Thyroid gland (tissue), 4 donors: ENCODE measurements around the gene BET1. TPM values are rescaled to one million over a fixed set of nuclear protein-coding genes. Genes with fewer than 3 reads are reported as not detected.
A peak's percentile ranks its signal among the peaks of the same experiment; 100 is the strongest.

Experiments used
- DNase-seq, 2 donors: peaks; one replicate each; pipeline ENCODE4 v3.0.0-alpha.2; 2019
- H3K27ac ChIP-seq, 3 donors: fragments of 200-600 bp; sonication (generic); 1 replicate in 2 of 3; 2 replicates in 1 of 3; pipeline ENCODE4 v1.5.1; 2016 to 2019; ENCODE audit warnings: mild to moderate bottlenecking in 1 of 3, moderate library complexity in 1 of 3
- H3K27me3 ChIP-seq: fragments of 200-600 bp; sonication (generic); one replicate; pipeline ENCODE4 v1.5.1; 2019
- H3K36me3 ChIP-seq, 2 donors: fragments of 200-600 bp; sonication (generic); one replicate each; pipeline ENCODE4 v1.5.1; 2016 to 2019
- H3K4me1 ChIP-seq, 2 donors: fragments of 200-600 bp; sonication (generic); one replicate each; pipeline ENCODE4 v1.5.1; 2017 to 2019
- H3K4me3 ChIP-seq, 3 donors: fragments of 200-600 bp; sonication (generic); replicated peaks in 1 of 3; 1 replicate in 2 of 3; 2 replicates in 1 of 3; pipeline ENCODE4 v1.5.1; 2016; ENCODE audit warnings: mild to moderate bottlenecking in 1 of 3
- H3K9me3 ChIP-seq: fragments of 200-600 bp; sonication (generic); one replicate; pipeline ENCODE4 v1.5.1; 2017
- POLR2A ChIP-seq, 2 donors: fragments of 450-650 bp; IDR thresholded peaks; one replicate each; pipeline ENCODE4 v1.6.1; 2017; ENCODE audit warnings: antibody characterized with exemption in 2 of 2, mild to moderate bottlenecking in 2 of 2, moderate library complexity in 1 of 2
- WGBS, 2 donors: methylation state at CpG; one replicate each; pipeline ENCODE4 v1.1.5; 2017; 5-methylcytosine and 5-hydroxymethylcytosine counted together
- intact Hi-C: fragments of 100-400 bp; cut with DNase I; formaldehyde crosslinking; loops from one replicate; pipeline ENCODE4 v1.15.1; 2023
- total RNA-seq, 4 donors: library from RNA; depleted of rRNA; stranded (reverse); fragments of >200 nt; gene quantifications; one replicate each; pipeline ENCODE4 v1.2.3, GENCODE V29; 2016
- TF ChIP-seq, protein P1 (sequence below), 6 experiments: fragments of 200-600 bp in 3 of 6; fragments of 450-650 bp in 3 of 6; sonication (generic) in 3 of 6; IDR thresholded peaks; one replicate each; pipeline ENCODE4 v1.5.1; 2016 to 2019; ENCODE audit warnings: antibody characterized with exemption in 6 of 6, mild to moderate bottlenecking in 2 of 6, inconsistent platforms in 1 of 6, moderate library complexity in 1 of 6

BET1 gene
- total RNA-seq, 4 donors from 2014 or later: 21.6 to 45.5 (median 32.1) TPM

DNA sequence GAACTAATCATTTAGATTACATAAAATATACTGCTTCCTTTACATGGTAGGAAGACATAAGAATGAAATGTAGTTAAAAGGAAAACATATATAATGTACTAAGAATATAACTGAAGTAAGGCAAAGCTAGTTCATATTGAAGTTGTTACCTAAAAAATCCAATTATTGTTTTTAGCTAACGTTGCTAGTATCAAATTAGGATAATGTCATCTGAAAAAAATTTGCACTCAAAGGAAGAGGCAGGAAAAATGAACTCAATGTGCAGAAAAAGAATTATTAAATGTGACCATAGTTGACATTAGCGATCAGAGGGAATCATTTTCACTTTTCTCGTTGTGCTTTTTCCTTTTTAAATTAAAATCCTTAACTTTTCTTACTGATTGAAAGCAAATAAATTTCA is 1.6 kb upstream of the BET1 start:
- no peak overlapping the region for H3K4me3 ChIP-seq
- intact Hi-C loops: no loop called here
- H3K4me1 ChIP-seq: peaks cover 3 to 12% of the 10 kb centered on the region in 2 donors
- H3K36me3 ChIP-seq: no peaks in the 10 kb centered on the region
- no peaks in the 10 kb centered on the region for H3K9me3 ChIP-seq
- no peaks in the 10 kb centered on the region for H3K27me3 ChIP-seq
- WGBS, 2 donors: 72 to 81% methylated on average over 3 of the region's 3 CpGs
- H3K27ac ChIP-seq: no peak overlapping the region
- DNase-seq: no peak
- TF ChIP-seq POLR2A (IDR thresholded peaks at IDR 0.05): no peak
- TF ChIP-seq, protein P1, sequence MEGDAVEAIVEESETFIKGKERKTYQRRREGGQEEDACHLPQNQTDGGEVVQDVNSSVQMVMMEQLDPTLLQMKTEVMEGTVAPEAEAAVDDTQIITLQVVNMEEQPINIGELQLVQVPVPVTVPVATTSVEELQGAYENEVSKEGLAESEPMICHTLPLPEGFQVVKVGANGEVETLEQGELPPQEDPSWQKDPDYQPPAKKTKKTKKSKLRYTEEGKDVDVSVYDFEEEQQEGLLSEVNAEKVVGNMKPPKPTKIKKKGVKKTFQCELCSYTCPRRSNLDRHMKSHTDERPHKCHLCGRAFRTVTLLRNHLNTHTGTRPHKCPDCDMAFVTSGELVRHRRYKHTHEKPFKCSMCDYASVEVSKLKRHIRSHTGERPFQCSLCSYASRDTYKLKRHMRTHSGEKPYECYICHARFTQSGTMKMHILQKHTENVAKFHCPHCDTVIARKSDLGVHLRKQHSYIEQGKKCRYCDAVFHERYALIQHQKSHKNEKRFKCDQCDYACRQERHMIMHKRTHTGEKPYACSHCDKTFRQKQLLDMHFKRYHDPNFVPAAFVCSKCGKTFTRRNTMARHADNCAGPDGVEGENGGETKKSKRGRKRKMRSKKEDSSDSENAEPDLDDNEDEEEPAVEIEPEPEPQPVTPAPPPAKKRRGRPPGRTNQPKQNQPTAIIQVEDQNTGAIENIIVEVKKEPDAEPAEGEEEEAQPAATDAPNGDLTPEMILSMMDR (IDR thresholded peaks at IDR 0.05): no peak

DNA sequence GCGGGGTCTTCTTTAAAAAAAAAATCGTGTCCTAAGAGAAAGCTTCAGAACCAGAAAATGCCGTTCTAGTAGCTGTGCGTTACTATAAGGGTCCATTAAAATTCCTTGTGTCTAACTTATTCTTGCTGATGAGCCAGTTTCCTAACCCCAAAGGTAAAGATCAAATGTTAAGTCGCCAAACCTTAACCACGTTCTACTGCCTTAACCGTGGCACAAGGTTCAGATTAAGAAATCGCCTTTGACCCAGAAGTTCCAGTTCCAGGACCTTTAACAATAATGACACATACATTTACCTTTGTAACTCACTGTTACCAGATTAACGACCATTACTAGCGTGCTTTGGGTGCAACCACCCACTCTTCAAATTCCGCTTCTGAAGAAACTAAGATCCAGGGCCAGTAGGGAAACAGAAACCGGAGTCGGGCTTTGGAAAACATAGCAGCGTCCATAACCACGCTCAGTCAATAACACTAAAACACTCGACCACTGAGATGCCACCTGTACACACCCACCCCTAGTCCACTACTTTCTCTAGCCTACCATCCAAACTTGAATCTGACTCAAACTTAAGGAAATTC is 620 bp downstream of the BET1 start:
- no peak for TF ChIP-seq POLR2A (IDR thresholded peaks at IDR 0.05)
- TF ChIP-seq, protein P1 (IDR thresholded peaks at IDR 0.05): no peak
- 2 to 4% methylated on average over 16 of the region's 16 CpGs for WGBS, 2 donors
- no peaks in the 10 kb centered on the region for H3K36me3 ChIP-seq
- no peaks in the 10 kb centered on the region for H3K27me3 ChIP-seq
- peak overlapping the region; percentile 36 to 60 (median 52) for H3K4me3 ChIP-seq
- H3K4me1 ChIP-seq: peaks cover 3 to 12% of the 10 kb centered on the region in 2 donors
- intact Hi-C loops: no loop called here
- peak overlapping the region in 2 of 3 donors; percentile 77 to 91 for H3K27ac ChIP-seq
- H3K9me3 ChIP-seq: no peaks in the 10 kb centered on the region
- DNase-seq: peak in 1 of 2 donors; percentile 12

DNA sequence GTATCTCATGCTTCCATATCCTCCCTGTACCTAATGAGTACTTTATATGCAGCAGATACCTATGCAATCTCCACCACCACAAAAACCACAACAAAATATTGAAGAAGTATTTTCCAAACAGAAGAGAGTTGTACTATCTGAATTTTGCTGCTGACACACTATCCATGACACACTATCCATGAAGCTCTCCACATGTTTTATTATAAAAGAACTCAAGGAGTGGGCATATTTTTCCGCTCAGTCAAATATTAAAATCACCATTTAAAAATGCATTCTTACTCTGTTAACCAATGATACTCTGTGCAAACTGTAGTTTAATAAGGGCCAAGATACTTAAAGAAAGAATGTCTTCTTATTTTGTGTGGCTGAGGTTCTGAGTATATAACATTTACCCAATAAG is 2.8 kb downstream of the BET1 start:
- DNase-seq: no peak
- intact Hi-C loops: no loop called here
- Histone ChIP-seq H3K9me3 (no peaks in the 10 kb centered on the region), H3K36me3 (peaks cover 0 to 10% of the 10 kb centered on the region in 2 donors), H3K27me3 (no peaks in the 10 kb centered on the region), H3K27ac (no peak overlapping the region), H3K4me3 (no peak overlapping the region), H3K4me1 (peaks cover 3 to 12% of the 10 kb centered on the region in 2 donors)
- WGBS, 2 donors: 95 to 100% methylated on average over 1 of the region's 1 CpG
- TF ChIP-seq, protein P1 (IDR thresholded peaks at IDR 0.05): no peak
- no peak for TF ChIP-seq POLR2A (IDR thresholded peaks at IDR 0.05)

DNA sequence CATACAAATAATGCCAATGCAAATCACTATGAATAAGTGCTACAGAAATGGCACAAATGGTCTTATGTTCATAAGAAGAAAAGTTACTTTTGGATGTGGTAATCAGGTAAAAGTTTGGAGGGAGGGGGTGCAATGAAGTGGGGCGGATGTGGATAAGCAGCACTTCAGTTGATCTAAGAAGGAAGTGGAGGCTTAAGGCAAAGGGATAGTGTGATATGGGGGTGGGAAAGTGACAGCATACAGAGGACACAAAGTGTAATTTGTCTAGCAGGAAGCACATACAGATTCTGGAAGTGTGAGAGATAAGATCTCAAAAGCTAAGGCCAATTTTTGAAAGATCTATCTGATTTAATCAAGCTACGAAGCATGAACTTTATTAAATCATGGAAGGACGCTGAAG is 6.3 kb downstream of the BET1 start:
- Histone ChIP-seq H3K27me3 (no peaks in the 10 kb centered on the region), H3K9me3 (no peaks in the 10 kb centered on the region), H3K4me1 (peaks cover 0 to 10% of the 10 kb centered on the region in 2 donors), H3K27ac (no peak overlapping the region), H3K4me3 (no peak overlapping the region), H3K36me3 (peaks cover 0 to 14% of the 10 kb centered on the region in 2 donors)
- WGBS, 2 donors: 95 to 97% methylated on average over 3 of the region's 3 CpGs
- no peak for DNase-seq
- TF ChIP-seq, protein P1 (IDR thresholded peaks at IDR 0.05): no peak
- no peak for TF ChIP-seq POLR2A (IDR thresholded peaks at IDR 0.05)
- intact Hi-C loops: no loop called here

DNA sequence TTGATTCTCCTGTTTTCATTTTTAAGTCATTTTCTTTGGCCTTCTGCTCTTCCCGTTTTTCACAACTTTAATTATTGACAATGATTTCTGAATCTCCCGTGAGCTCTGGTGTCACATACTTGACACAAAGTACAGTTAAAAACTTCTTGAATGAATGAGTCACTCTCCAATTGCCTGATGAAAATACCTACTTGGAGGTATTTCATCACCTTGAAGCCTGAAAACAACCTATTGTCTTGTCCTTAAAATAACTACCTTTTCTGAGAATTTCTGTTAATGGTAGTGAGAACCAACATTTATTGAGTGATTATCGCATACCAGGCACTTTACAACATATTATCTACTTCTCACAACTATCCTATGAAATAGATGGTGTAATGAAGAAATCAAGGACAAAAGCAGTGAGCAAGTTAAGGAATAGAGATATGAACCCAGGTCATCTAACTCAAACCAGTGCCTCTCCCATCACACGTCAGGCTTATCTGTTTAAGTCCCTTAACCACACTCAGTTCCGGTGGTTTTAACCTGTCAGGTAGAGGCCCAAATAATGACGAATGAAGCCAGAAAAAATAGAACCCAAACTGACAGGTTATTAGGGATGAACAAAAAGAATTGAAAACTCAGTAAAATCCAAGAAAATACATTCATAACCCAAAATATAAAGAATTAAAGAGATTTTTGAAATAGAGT is 11.6 kb downstream of the BET1 start:
- intact Hi-C loops: no loop called here

More for the DNA sequence above, 11.6 kb downstream of the BET1 start:
- H3K27me3 ChIP-seq: no peaks in the 10 kb centered on the region
- no peak overlapping the region for H3K4me3 ChIP-seq
- 93% methylated on average over 6 of the region's 6 CpGs for WGBS, 2 donors
- TF ChIP-seq POLR2A (IDR thresholded peaks at IDR 0.05): no peak
- TF ChIP-seq, protein P1 (IDR thresholded peaks at IDR 0.05): no peak
- H3K9me3 ChIP-seq: no peaks in the 10 kb centered on the region
- peaks cover 0 to 11% of the 10 kb centered on the region in 2 donors for H3K36me3 ChIP-seq
- no peaks in the 10 kb centered on the region for H3K4me1 ChIP-seq
- DNase-seq: no peak
- no peak overlapping the region for H3K27ac ChIP-seq
